COR-L47 (cell line): Measurements from ENCODE around the gene SH3BP5.

Experiments used
- DNase-seq: peaks from one replicate; lab custom pipeline; 2025; lab: John Stamatoyannopoulos, UW

SH3BP5 gene

DNA sequence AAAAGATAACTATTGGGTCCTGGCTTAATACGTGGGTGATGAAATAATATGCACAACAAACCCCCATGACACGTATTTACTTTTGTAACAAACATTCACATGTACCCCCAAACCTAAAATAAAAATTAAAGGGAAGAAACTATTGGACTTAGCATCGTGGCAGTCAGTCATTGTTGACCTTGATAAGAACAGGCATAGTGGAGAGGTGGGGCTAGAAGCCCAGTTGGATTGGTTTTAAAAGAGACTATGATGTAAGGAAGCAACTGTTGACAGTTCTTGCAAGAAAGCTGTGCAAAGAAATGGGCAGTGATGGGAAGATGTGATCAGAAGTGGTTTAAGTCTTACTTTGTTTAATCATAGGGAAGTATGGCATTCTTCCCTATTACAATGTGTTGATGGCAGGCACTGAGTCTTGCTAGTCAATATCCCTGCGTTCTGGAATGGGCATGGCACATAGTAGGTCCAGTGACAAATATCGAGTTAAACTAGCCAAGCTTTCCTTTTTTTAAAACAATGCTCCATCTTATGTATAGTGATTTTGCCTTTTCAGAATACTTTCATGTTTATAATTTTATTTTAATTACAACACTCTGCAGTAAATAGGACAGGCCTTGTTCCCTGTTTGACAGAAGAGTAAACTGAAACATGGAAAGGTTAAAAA, 88.4 kb downstream of the SH3BP5 start:
- DNase-seq, result no peak

DNA sequence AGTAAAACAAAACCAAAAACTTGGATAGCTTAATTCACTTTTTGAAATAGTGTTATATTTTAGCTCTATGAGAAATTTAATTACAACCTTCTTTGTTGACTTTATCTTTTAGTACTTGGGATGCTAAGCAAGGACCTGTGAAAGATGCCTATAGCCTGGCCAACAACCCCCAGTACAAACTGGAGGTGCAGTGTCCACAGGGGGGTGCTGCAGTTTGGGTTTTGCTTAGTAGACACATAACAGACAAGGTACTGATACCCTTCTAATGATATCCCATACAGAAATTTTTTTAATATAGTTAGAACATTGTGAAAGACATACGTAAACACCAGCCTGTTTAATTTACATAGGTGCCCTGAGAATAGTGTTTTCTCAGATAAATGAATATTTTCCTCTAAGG, 91.0 kb downstream of the SH3BP5 start:
- no peak for DNase-seq

- DNase-seq, result no peak
Measured at GRCh38 chr3:15229262-15229661, 103.1 kb downstream of the SH3BP5 start.

GRCh38 chr3:15228147-15228546, 104.2 kb downstream of the SH3BP5 start:
- DNase-seq, result no peak

DNA sequence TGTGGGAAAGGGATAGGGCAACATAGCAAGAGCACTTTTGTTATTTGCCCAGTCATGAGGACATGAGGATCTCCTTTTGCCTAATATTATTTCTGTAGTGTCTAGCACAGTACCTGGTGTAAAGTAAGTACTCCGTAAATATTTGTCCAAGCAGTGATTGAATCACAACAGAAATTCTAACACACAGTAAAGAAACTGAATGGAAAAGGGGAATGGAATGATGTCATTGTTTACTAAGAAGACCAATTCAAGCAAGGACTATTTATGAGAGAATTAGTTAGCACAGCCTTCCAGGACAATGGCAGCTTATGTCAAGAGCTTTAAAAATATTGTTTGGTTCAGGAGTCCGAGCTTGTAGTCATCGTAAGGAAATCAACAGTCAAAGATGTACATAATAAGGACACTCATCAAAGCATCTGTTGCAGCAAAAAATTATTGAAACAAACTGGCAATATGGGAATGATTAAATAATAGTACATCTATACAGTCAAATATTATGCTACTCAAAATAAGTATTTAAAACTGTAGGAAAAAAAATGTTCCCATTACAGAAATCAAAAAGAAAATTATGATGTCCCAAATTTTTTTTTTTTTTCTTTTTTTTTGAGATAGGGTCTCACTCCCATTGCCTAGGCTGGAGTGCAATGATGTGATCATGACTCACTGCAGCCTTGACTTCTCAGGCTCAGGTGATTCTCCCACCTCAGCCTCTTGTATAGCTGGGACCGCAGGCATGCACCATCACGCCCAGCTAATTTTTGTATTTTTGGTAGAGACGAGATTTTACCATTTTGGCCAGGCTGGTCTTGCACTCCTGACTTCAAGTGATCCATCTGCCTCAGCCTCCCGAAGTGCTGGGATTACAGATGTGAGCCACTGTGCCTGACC, 108.5 kb downstream of the SH3BP5 start:
- DNase-seq, result no peak

GRCh38 chr3:15221574-15222217, 110.7 kb downstream of the SH3BP5 start:
- no peak for DNase-seq

- DNase-seq, result no peak
Measured at GRCh38 chr3:15220661-15221060, 111.7 kb downstream of the SH3BP5 start.

GRCh38 chr3:15220056-15220455, 112.3 kb downstream of the SH3BP5 start:
- DNase-seq, result no peak

GRCh38 chr3:15218689-15219088, 113.7 kb downstream of the SH3BP5 start:
- no peak for DNase-seq

DNA sequence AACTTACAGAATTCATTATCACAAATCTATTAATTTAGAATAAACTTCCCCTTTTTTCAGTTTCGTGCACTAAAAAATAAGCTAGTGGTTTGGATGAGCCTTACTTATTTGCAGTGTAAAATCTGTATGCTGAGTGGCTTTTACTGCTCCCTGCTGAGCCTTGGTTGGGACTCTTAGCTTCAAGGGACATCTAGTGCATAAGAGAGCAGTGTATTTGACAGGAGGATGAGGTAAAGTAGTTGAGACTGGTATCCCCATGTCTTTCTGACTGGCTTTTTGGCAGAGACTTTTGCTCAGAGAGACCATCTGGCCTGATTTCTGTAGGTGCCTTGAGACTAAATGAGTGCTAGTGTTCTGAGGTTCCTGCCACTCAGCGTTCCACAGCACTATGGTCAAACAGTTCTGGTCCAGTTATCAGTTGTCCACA, 114.5 kb downstream of the SH3BP5 start:
- DNase-seq, result no peak

DNA sequence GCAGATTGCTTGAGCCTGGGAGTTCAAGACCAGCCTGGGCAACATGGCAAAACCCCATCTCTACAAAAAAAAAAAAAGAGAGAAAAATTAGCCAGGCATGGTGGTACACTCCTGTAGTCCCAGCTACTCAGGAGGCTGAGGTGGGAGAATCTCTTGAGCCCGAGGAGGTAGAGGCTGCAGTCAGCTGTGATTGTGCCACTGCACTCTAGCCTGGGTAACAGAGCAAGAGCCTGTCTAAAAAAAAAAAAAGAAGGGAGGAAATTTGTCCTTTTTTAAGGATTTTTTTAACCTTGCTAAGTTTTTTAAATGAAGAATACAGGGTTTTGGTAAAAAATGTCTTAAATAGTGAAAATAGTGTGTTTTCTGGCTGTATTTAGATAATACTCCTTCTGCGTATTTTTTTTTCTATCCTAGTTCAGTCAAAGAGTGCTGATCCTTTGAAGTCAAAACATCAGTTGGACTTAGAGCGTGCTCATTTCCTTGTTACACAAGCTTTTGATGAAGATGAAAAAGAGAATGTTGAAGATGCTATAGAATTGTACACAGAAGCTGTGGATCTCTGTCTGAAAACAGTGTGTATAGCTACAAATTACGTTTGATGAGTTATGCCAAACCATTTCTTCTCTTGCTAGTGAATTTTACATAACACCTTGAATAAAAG, 115.2 kb downstream of the SH3BP5 start:
- DNase-seq, result no peak

DNA sequence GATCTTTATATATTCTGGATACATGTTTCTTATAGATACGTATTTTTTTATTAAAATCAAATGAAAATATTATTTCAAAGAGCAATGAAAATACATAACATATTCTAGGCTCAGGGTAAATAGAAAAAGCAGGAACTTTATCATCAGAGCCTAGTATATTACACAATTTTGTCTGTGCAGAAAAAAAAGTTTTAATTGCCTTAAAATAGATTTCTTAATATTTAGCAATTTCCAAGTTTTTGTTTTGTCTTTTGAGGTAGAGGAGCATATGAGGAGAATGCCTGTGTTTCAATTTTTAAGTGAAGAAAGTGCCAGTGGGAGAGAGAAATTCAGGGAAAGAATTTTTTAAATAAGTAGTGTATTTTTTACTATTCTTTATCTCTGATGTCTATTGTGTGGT, 115.9 kb downstream of the SH3BP5 start:
- no peak for DNase-seq

DNA sequence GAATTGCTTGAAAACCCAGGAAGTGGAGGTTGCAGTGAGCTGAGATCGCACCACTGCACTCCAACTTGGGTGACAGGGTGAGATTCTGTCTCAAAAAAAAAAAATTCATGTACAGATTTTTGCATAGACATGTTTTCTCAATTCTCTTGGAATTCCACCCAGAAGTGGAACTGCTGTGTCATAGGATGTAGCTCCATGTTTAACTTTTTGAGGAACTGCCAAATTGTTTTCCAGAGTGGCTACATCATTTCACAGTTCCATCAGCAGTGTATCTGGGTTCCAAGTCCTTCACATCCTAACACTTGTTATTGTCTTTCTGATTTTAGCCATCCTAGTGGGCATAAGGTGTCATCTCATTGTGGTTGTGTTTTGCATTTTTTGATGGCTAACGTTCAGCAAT, 116.4 kb downstream of the SH3BP5 start:
- no peak for DNase-seq

GRCh38 chr3:15214758-15215157, 117.6 kb downstream of the SH3BP5 start:
- DNase-seq, result no peak

DNA sequence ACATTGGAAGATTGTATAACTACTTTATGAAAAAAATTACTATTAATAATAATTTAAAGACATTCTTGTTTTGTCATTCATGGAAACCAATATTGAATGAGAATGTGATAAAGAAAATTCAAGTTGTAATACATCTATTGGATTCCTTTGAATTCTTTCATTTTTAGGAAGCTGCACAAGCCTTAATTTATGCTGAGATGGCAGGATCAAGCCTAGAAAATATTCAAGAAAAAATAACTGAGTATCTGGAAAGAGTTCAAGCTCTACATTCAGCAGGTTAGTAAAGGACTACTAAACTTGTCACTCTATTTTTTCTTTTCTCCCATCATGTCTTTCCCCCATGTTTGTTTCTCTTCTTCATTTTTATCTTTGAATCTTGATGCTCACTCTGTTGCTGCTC, 120.4 kb downstream of the SH3BP5 start:
- DNase-seq, result no peak

DNA sequence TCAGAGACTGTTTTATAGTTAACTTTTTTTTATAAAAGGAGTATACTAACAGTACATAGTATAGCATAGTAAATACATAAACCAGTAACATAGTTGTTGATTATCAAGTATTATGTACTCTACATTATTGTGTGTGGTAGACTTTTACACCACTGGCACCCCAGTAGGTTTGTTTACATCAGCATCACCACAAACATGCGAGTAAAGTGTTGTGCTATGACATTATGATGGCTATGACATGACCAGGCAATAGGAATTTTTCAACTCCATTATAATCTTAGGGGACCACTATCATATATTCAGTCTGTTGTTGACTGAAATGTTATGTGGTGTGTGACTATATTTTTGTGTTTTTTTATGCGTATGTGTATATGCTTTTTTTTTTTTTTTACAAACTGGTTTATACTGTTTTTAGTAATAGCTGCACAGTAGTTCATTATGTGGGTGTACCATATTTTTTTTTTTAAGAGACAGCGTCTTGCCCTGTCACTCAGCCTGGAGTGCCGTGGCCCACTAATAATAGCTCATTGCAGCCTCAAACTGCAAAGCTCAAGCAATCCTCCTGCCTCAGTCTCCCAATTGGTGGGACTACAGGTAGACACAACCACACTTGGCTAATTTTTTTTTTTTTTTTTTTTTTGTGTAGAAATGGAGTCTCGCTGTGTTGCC, 124.4 kb downstream of the SH3BP5 start:
- no peak for DNase-seq

GRCh38 chr3:15206662-15207576, 125.5 kb downstream of the SH3BP5 start:
- DNase-seq, result no peak

- DNase-seq, result no peak
Measured at GRCh38 chr3:15205934-15206661, 126.3 kb downstream of the SH3BP5 start, which contains the start of gene CAPN7. CAPN7 (plus strand) TSS chr3:15206246; CDS start chr3:15206496, 250 bp downstream.

DNA sequence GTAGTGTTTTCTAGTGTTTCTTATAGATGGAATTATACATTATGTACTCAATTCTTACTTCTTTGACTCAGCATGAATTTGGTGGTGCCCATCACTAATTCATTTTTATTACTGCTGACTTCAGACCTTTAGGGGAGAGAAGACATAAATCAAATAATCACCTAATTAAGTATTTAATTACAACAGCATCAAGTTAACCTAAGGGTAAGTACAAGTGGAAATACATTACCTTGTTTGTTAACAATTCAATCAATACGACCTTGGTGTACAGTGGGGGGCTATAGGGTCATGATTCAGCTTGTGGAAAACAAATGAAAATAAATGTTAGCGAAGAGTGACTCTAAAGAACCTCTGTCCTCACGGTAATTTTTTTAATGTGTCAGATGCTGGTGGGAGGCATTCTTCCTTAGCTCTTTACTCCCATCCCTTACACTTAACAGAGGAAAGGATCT, 126.9 kb downstream of the SH3BP5 start:
- no peak for DNase-seq
